Left ventricle myocardium inferior (tissue), 1 donor: Measurements from ENCODE around the gene TOP3A. TPM values are rescaled to one million over a fixed set of nuclear protein-coding genes. Genes with fewer than 3 reads are reported as not detected.

Source experiments
- DNase-seq: peaks from one replicate; pipeline ENCODE4 v3.0.0-alpha.2; 2020
- H3K27ac ChIP-seq: fragments of 200-600 bp; replicated peaks from 2 replicates; pipeline ENCODE4 v1.8.0; 2021
- H3K27me3 ChIP-seq: fragments of 200-600 bp; 2 replicates; pipeline ENCODE4 v1.8.0; 2021; ENCODE audit warnings: low read depth
- H3K36me3 ChIP-seq: fragments of 200-600 bp; 2 replicates; pipeline ENCODE4 v1.8.0; 2021
- H3K4me1 ChIP-seq: fragments of 200-600 bp; 2 replicates; pipeline ENCODE4 v1.8.0; 2021
- H3K4me3 ChIP-seq: fragments of 200-600 bp; 2 replicates; pipeline ENCODE4 v1.8.0; 2021; ENCODE audit warnings: mild to moderate bottlenecking, moderate library complexity
- H3K9me3 ChIP-seq: fragments of 200-600 bp; replicated peaks from 2 replicates; pipeline ENCODE4 v1.8.0; 2021
- CTCF ChIP-seq: fragments of 200-600 bp; IDR thresholded peaks from 2 replicates; pipeline ENCODE4 v1.8.0; 2021; ENCODE audit warnings: antibody characterized with exemption, mild to moderate bottlenecking, borderline replicate concordance
- intact Hi-C: fragments of 100-400 bp; cut with micrococcal nuclease; formaldehyde crosslinking; loops from one replicate; pipeline ENCODE4 v1.11.0; 2022
- microRNA-seq: library from miRNA; unstranded; fragments of <30 nt; microRNA quantifications from one replicate; pipeline ENCODE4 v1.2.0, GENCODE V29; 2020
- total RNA-seq: library from RNA; stranded (reverse); fragmentation: NEBNext Ultra II Directional; extraction: Animal tissue kit (Norgen Biotek cat#: 25700); gene quantifications from one replicate; pipeline ENCODE4 v1.2.1, GENCODE V29; 2021
- donor health status: DM: no; HTN: yes; CAD: no; lungs with severe emphysema.

TOP3A gene
- total RNA-seq, 1 donor from 2014 or later = 10.4 TPM

GRCh38 chr17:18224387-18225120 is 90.2 kb downstream of the TOP3A start:
- H3K36me3 ChIP-seq = no peaks in the 10 kb centered on the region
- H3K4me3 ChIP-seq = peak overlapping the region; percentile 77
- peak; percentile 42 for DNase-seq
- intact Hi-C loops = no loop called here
- H3K27me3 ChIP-seq = no peaks in the 10 kb centered on the region
- no peaks in the 10 kb centered on the region for H3K9me3 ChIP-seq
- H3K27ac ChIP-seq = peak overlapping the region; percentile 78
- no peak for TF ChIP-seq CTCF
- H3K4me1 ChIP-seq = peaks cover 22% of the 10 kb centered on the region

GRCh38 chr17:18224053-18224386 is 90.8 kb downstream of the TOP3A start:
- peak overlapping the region; percentile 78 for H3K27ac ChIP-seq
- intact Hi-C loops = no loop called here

More at GRCh38 chr17:18224053-18224386, 90.8 kb downstream of the TOP3A start:
- H3K27me3 ChIP-seq = no peaks in the 10 kb centered on the region
- H3K9me3 ChIP-seq = no peaks in the 10 kb centered on the region
- no peaks in the 10 kb centered on the region for H3K36me3 ChIP-seq
- TF ChIP-seq CTCF = no peak
- no peak overlapping the region for H3K4me3 ChIP-seq
- peaks cover 27% of the 10 kb centered on the region for H3K4me1 ChIP-seq
- DNase-seq = no peak

Small RNA genes lying within 50 kb of the gene (microRNA-seq; reads per million reads assigned to microRNA genes)
- not detected for gene MIR6778

Other genes starting within 250 kb of the TOP3A start
- gene DRG2, start 227.0 kb downstream of the TOP3A start, total RNA-seq = 20.2 TPM
- gene MYO15A, start 206.2 kb downstream of the TOP3A start, total RNA-seq = 0.25 TPM
- 179 TPM for gene ALKBH5, start 131.2 kb downstream of the TOP3A start, total RNA-seq
- gene LLGL1, start 89.4 kb downstream of the TOP3A start, total RNA-seq = 8.8 TPM
- gene FLII, start 56.3 kb downstream of the TOP3A start, total RNA-seq = 257 TPM
- 37.0 TPM for gene MIEF2, start 54.3 kb downstream of the TOP3A start, total RNA-seq
- 12.3 TPM for gene SMCR8, start 299 bp upstream of the TOP3A start, total RNA-seq
- gene SHMT1, start 48.6 kb upstream of the TOP3A start, total RNA-seq = 6.8 TPM
- not detected for gene EVPLL, start 62.8 kb upstream of the TOP3A start, total RNA-seq
- not detected for gene LGALS9C, start 161.8 kb upstream of the TOP3A start, total RNA-seq